Cortex of kidney (tissue), 1 donor: ENCODE results near the gene USP7.

ENCODE experiments used
- DNase-seq: peaks from one replicate; lab custom pipeline; 2025; lab: John Stamatoyannopoulos, UW

The USP7 gene

GRCh38 chr16:8952281-8952751 lies 11.4 kb downstream of the USP7 start:
- DNase-seq: no peak

- no peak for DNase-seq
These were observed 12.0 kb downstream of the USP7 start for GRCh38 chr16:8951447-8952280.

GRCh38 chr16:8950580-8951077 lies 13.1 kb downstream of the USP7 start:
- no peak for DNase-seq

GRCh38 chr16:8949536-8950418 lies 13.9 kb downstream of the USP7 start:
- no peak for DNase-seq

GRCh38 chr16:8948831-8949230 lies 14.9 kb downstream of the USP7 start:
- no peak for DNase-seq

GRCh38 chr16:8948069-8948593 lies 15.6 kb downstream of the USP7 start:
- DNase-seq: no peak

- no peak for DNase-seq
These were observed 17.2 kb downstream of the USP7 start for GRCh38 chr16:8946544-8946943.

GRCh38 chr16:8945626-8946296 lies 17.9 kb downstream of the USP7 start:
- no peak for DNase-seq

- no peak for DNase-seq
These were observed 19.5 kb downstream of the USP7 start for GRCh38 chr16:8943966-8944759.

GRCh38 chr16:8943001-8943763 lies 20.5 kb downstream of the USP7 start:
- DNase-seq: no peak

GRCh38 chr16:8941718-8942344 lies 21.9 kb downstream of the USP7 start:
- DNase-seq: no peak

GRCh38 chr16:8937803-8938202 lies 25.9 kb downstream of the USP7 start:
- DNase-seq: no peak

- DNase-seq: no peak
These were observed 27.3 kb downstream of the USP7 start for GRCh38 chr16:8936421-8936820.

- DNase-seq: no peak
These were observed 27.7 kb downstream of the USP7 start for GRCh38 chr16:8935989-8936388.

- DNase-seq: no peak
These were observed 29.1 kb downstream of the USP7 start for GRCh38 chr16:8934601-8935000.

GRCh38 chr16:8931859-8932258 lies 31.8 kb downstream of the USP7 start:
- no peak for DNase-seq

- no peak for DNase-seq
These were observed 34.5 kb downstream of the USP7 start for GRCh38 chr16:8929086-8929748.

- no peak for DNase-seq
These were observed 35.2 kb downstream of the USP7 start for GRCh38 chr16:8928467-8928957.

GRCh38 chr16:8926827-8927226 lies 36.9 kb downstream of the USP7 start:
- DNase-seq: no peak
